HUES48 (cell line): ENCODE measurements around the gene IARS2.

Experiments
- H3K27ac ChIP-seq: one replicate; pipeline ENCODE4 v1.7.0; 2013; ENCODE audit warnings: low read depth, low read length, inconsistent platforms
- H3K27me3 ChIP-seq: 2 replicates; pipeline ENCODE4 v1.6.1; 2013; ENCODE audit warnings: mild to moderate bottlenecking, low read length; ENCODE audit not compliant: control insufficient read depth, insufficient read depth
- H3K36me3 ChIP-seq: 2 replicates; pipeline ENCODE4 v1.6.1; 2013; ENCODE audit warnings: low read length; ENCODE audit not compliant: control insufficient read depth, insufficient read depth
- H3K4me1 ChIP-seq: 2 replicates; pipeline ENCODE4 v1.6.1; 2013; ENCODE audit warnings: mild to moderate bottlenecking, low read length; ENCODE audit not compliant: control insufficient read depth, insufficient read depth
- H3K4me3 ChIP-seq: 2 replicates; pipeline ENCODE4 v1.5.1; 2013; ENCODE audit warnings: mild to moderate bottlenecking, low read depth, low read length
- H3K9ac ChIP-seq: 2 replicates; pipeline ENCODE4 v1.6.1; 2013; ENCODE audit warnings: mild to moderate bottlenecking, low read depth, low read length, moderate library complexity
- H3K9me3 ChIP-seq: 2 replicates; pipeline ENCODE4 v1.6.1; 2013; ENCODE audit warnings: low read length; ENCODE audit not compliant: control insufficient read depth, insufficient read depth

Gene IARS2

GRCh38 chr1:220121791-220122530 lies 28.0 kb downstream of the IARS2 start:
- Histone ChIP-seq H3K36me3 (peaks cover 28% of the 10 kb centered on the region), H3K27me3 (no peaks in the 10 kb centered on the region), H3K9me3 (no peaks in the 10 kb centered on the region), H3K27ac (no peak overlapping the region), H3K4me1 (0 out of 2 replicates have a peak, but pooled peaks cover 4% of the 10 kb centered on the region), H3K9ac (no peak overlapping the region), H3K4me3 (no peak overlapping the region)

- no peak overlapping the region for H3K4me3 ChIP-seq
- H3K36me3 ChIP-seq: peaks cover 31% of the 10 kb centered on the region
- H3K9me3 ChIP-seq: no peaks in the 10 kb centered on the region
- H3K9ac ChIP-seq: no peak overlapping the region
- 0 out of 2 replicates have a peak, but pooled peaks cover 4% of the 10 kb centered on the region for H3K4me1 ChIP-seq
- no peaks in the 10 kb centered on the region for H3K27me3 ChIP-seq
- no peak overlapping the region for H3K27ac ChIP-seq
Measured at GRCh38 chr1:220123066-220123465, 29.1 kb downstream of the IARS2 start.

- 0 out of 2 replicates have a peak, but pooled peaks cover 4% of the 10 kb centered on the region for H3K4me1 ChIP-seq
- no peak overlapping the region for H3K27ac ChIP-seq
- no peaks in the 10 kb centered on the region for H3K27me3 ChIP-seq
- H3K9me3 ChIP-seq: no peaks in the 10 kb centered on the region
- H3K9ac ChIP-seq: no peak overlapping the region
- H3K4me3 ChIP-seq: no peak overlapping the region
- peaks cover 33% of the 10 kb centered on the region for H3K36me3 ChIP-seq
Measured at GRCh38 chr1:220123889-220124288, 30.0 kb downstream of the IARS2 start.

GRCh38 chr1:220124542-220124941 lies 30.6 kb downstream of the IARS2 start:
- no peak overlapping the region for H3K27ac ChIP-seq
- no peak overlapping the region for H3K4me3 ChIP-seq
- no peak overlapping the region for H3K9ac ChIP-seq
- no peaks in the 10 kb centered on the region for H3K27me3 ChIP-seq
- 0 out of 2 replicates have a peak, but pooled peaks cover 4% of the 10 kb centered on the region for H3K4me1 ChIP-seq
- peaks cover 39% of the 10 kb centered on the region for H3K36me3 ChIP-seq
- no peaks in the 10 kb centered on the region for H3K9me3 ChIP-seq

- no peak overlapping the region for H3K27ac ChIP-seq
- H3K9me3 ChIP-seq: no peaks in the 10 kb centered on the region
- H3K4me3 ChIP-seq: no peak overlapping the region
- H3K9ac ChIP-seq: no peak overlapping the region
- no peaks in the 10 kb centered on the region for H3K27me3 ChIP-seq
- peaks cover 41% of the 10 kb centered on the region for H3K36me3 ChIP-seq
- H3K4me1 ChIP-seq: 0 out of 2 replicates have a peak, but pooled peaks cover 4% of the 10 kb centered on the region
Measured at GRCh38 chr1:220127076-220127475, 33.1 kb downstream of the IARS2 start.

GRCh38 chr1:220129479-220130210 lies 35.7 kb downstream of the IARS2 start:
- no peak overlapping the region for H3K9ac ChIP-seq
- H3K9me3 ChIP-seq: no peaks in the 10 kb centered on the region
- H3K4me3 ChIP-seq: no peak overlapping the region
- peaks cover 59% of the 10 kb centered on the region for H3K36me3 ChIP-seq
- no peaks in the 10 kb centered on the region for H3K4me1 ChIP-seq
- H3K27me3 ChIP-seq: no peaks in the 10 kb centered on the region
- H3K27ac ChIP-seq: no peak overlapping the region

GRCh38 chr1:220135755-220136154 lies 41.8 kb downstream of the IARS2 start:
- H3K4me3 ChIP-seq: no peak overlapping the region
- peaks cover 59% of the 10 kb centered on the region for H3K36me3 ChIP-seq
- H3K9me3 ChIP-seq: no peaks in the 10 kb centered on the region
- no peak overlapping the region for H3K27ac ChIP-seq
- no peaks in the 10 kb centered on the region for H3K27me3 ChIP-seq
- no peaks in the 10 kb centered on the region for H3K4me1 ChIP-seq
- H3K9ac ChIP-seq: no peak overlapping the region

GRCh38 chr1:220137019-220137786 lies 43.3 kb downstream of the IARS2 start:
- no peaks in the 10 kb centered on the region for H3K9me3 ChIP-seq
- no peaks in the 10 kb centered on the region for H3K27me3 ChIP-seq
- H3K27ac ChIP-seq: no peak overlapping the region
- H3K9ac ChIP-seq: no peak overlapping the region
- H3K4me1 ChIP-seq: no peaks in the 10 kb centered on the region
- no peak overlapping the region for H3K4me3 ChIP-seq
- peaks cover 71% of the 10 kb centered on the region for H3K36me3 ChIP-seq

- Histone ChIP-seq H3K27me3 (no peaks in the 10 kb centered on the region), H3K9me3 (no peaks in the 10 kb centered on the region), H3K27ac (no peak overlapping the region), H3K4me3 (no peak overlapping the region), H3K4me1 (no peaks in the 10 kb centered on the region), H3K36me3 (peaks cover 77% of the 10 kb centered on the region), H3K9ac (no peak overlapping the region)
Measured at GRCh38 chr1:220139966-220140365, 46.0 kb downstream of the IARS2 start.

GRCh38 chr1:220144051-220144450 lies 50.1 kb downstream of the IARS2 start:
- Histone ChIP-seq H3K36me3 (peaks cover 80% of the 10 kb centered on the region), H3K27ac (no peak overlapping the region), H3K9ac (no peak overlapping the region), H3K9me3 (no peaks in the 10 kb centered on the region), H3K4me3 (no peak overlapping the region), H3K27me3 (no peaks in the 10 kb centered on the region), H3K4me1 (no peaks in the 10 kb centered on the region)
